Measurements from ENCODE around the gene LRRC15.

Gene LRRC15

DNA sequence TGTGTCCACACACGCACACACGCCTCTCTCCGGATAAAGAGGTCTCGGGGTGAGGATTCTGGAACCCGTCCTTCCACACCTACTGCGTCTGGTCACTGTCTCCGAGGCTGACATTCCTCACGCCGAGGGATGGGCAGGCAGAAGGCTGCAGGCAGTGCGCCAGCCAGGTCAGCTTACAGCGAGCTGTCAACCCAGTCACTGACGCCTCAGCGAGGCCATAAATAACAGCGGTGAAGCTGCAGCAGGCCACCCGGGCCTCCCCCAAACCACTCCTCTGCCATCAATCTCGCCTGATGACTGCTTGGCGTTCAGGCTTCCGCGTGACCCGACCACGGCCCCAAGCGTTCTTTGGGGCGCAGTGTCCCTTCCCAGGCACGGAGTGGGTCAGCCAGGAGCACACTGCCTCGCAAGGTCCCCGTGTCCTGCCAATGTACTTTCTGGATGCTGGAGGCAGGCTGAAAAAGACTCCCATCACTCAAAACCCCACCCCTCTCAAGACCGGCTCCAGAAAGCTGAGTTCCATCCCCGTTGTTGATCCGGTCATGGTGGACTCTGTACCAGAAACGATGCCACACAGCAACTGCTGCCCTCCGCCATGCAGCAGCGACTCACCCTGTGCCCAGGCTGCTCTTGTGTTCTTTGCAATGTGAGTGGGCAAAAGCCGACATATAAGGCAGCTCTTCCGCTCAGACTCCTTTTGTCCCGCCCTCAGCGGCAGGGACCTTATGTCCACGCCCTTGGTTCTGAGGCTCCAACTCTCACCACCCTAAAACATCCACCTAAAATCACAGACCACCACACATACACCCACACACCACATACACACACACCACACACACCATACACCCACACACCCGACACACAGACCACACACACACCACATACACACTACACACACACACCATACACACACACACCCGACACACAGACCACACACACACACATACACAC lies 45.5 kb downstream of the LRRC15 start:
- H3K27ac ChIP-seq (ENCODE audit: low read length): no peak overlapping the region
- peaks cover 4 to 11% of the 10 kb centered on the region in 2 donors for H3K4me1 ChIP-seq (ENCODE audit: control insufficient read depth in 1 of 2, insufficient read depth in 2 of 2, low read length in 2 of 2)
- H3K4me3 ChIP-seq (ENCODE audit: low read depth in 1 of 2, low read length in 2 of 2): peak overlapping the region; percentile 49 to 66
- H3K36me3 ChIP-seq (ENCODE audit: control insufficient read depth in 1 of 2, insufficient read depth in 2 of 2, low read length in 2 of 2): no peaks in the 10 kb centered on the region
- H3K27me3 ChIP-seq (ENCODE audit: low read depth, low read length): no peaks in the 10 kb centered on the region
- peaks cover 0 to 4% of the 10 kb centered on the region in 2 donors for H3K9me3 ChIP-seq (ENCODE audit: control insufficient read depth in 1 of 2, low read length in 2 of 2)

- no peak overlapping the region for H3K27ac ChIP-seq (ENCODE audit: low read length)
- H3K27me3 ChIP-seq (ENCODE audit: low read depth, low read length): no peaks in the 10 kb centered on the region
- H3K36me3 ChIP-seq (ENCODE audit: control insufficient read depth in 1 of 2, insufficient read depth in 2 of 2, low read length in 2 of 2): no peaks in the 10 kb centered on the region
- no peak overlapping the region for H3K4me3 ChIP-seq (ENCODE audit: low read depth in 1 of 2, low read length in 2 of 2)
- peaks cover 4 to 11% of the 10 kb centered on the region in 2 donors for H3K4me1 ChIP-seq (ENCODE audit: control insufficient read depth in 1 of 2, insufficient read depth in 2 of 2, low read length in 2 of 2)
- peaks cover 0 to 4% of the 10 kb centered on the region in 2 donors for H3K9me3 ChIP-seq (ENCODE audit: control insufficient read depth in 1 of 2, low read length in 2 of 2)
Measured at GRCh38 chr3:194322678-194323211, 46.8 kb downstream of the LRRC15 start.

DNA sequence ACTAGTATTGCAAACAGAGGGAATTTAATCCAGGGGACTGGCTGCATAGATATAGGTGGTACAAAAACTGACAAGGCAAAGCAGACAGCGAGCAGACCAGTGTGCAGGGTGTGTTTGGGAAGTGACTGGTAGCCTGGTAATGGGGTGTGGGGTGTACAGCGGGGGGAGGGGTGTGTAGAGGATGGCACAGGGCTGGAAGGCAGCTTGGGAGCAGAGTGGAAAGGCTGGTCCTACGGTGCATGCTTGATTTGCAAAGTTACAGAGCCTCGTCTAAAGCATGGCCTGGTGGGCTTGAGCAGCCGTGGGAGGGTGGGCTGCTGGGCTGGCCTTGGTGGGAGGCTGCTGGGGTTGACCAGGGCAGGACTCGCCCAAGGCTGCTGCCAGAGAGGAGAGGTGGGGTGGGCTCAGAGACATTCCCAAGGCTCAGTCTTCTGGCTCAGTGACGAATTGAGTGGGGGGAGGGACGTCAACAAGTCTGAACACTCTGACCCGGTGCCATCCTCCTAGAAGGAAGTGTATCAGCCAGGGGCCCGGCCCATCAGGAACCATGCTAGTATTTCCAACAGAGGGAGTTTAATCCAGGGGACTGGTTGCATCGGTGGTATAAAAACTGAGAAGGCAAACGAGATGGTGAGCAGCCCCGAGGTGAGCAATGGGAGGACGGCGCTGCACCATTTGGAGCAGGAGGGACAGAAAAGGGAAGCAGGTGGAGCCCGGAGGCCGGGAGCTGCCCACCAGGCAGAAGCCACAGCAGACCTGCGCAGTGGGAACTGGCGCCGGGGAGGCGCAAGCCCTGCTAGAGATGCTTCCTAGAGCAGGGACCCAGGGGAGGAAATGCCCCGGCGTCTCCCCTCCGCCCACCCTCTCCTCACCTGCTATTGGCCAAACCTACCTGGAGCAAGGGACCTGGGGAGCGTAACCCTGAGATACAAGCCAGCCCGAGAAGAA lies 47.6 kb downstream of the LRRC15 start:
- H3K4me1 ChIP-seq (ENCODE audit: control insufficient read depth in 1 of 2, insufficient read depth in 2 of 2, low read length in 2 of 2): peaks cover 4 to 11% of the 10 kb centered on the region in 2 donors
- no peaks in the 10 kb centered on the region for H3K36me3 ChIP-seq (ENCODE audit: control insufficient read depth in 1 of 2, insufficient read depth in 2 of 2, low read length in 2 of 2)
- no peaks in the 10 kb centered on the region for H3K27me3 ChIP-seq (ENCODE audit: low read depth, low read length)
- no peak overlapping the region for H3K4me3 ChIP-seq (ENCODE audit: low read depth in 1 of 2, low read length in 2 of 2)
- H3K27ac ChIP-seq (ENCODE audit: low read length): no peak overlapping the region
- peaks cover 0 to 4% of the 10 kb centered on the region in 2 donors for H3K9me3 ChIP-seq (ENCODE audit: control insufficient read depth in 1 of 2, low read length in 2 of 2)

DNA sequence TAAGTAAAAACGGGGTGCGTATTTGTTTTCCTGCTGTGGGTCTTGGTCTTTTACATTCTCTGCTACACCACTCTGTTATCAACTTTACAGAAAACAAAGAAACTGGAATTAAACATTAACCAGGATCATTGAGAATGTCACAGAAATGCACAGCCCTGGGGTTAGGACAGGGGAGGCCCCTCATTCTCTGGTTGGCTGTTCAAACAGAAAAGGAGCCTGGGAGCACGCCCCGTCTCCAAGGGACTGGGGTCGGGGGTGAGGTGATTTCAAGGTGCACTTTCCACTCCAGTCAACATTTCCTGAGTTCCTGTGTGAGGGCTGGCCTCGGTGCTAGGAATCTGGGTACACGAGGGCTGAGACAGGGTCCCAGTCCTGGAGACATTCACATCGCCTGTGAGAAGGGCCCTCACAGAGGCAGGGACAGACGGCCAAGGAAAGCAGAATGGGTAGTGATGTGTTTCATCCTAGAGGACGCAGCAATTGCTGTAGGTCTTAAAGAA lies 48.7 kb downstream of the LRRC15 start:
- peaks cover 4 to 15% of the 10 kb centered on the region in 2 donors for H3K4me1 ChIP-seq (ENCODE audit: control insufficient read depth in 1 of 2, insufficient read depth in 2 of 2, low read length in 2 of 2)
- no peaks in the 10 kb centered on the region for H3K27me3 ChIP-seq (ENCODE audit: low read depth, low read length)
- no peaks in the 10 kb centered on the region for H3K36me3 ChIP-seq (ENCODE audit: control insufficient read depth in 1 of 2, insufficient read depth in 2 of 2, low read length in 2 of 2)

GRCh38 chr3:194320100-194320499 lies 49.4 kb downstream of the LRRC15 start:
- Histone ChIP-seq H3K4me3 (ENCODE audit: low read depth in 1 of 2, low read length in 2 of 2) (no peak overlapping the region), H3K27me3 (ENCODE audit: low read depth, low read length) (no peaks in the 10 kb centered on the region), H3K36me3 (ENCODE audit: control insufficient read depth in 1 of 2, insufficient read depth in 2 of 2, low read length in 2 of 2) (no peaks in the 10 kb centered on the region), H3K9me3 (ENCODE audit: control insufficient read depth in 1 of 2, low read length in 2 of 2) (peaks cover 0 to 4% of the 10 kb centered on the region in 2 donors), H3K4me1 (ENCODE audit: control insufficient read depth in 1 of 2, insufficient read depth in 2 of 2, low read length in 2 of 2) (peaks cover 6 to 15% of the 10 kb centered on the region in 2 donors), H3K27ac (ENCODE audit: low read length) (no peak overlapping the region)

More for the DNA sequence above, 48.7 kb downstream of the LRRC15 start:
- Histone ChIP-seq H3K27ac (ENCODE audit: low read length) (no peak overlapping the region), H3K4me3 (ENCODE audit: low read depth in 1 of 2, low read length in 2 of 2) (no peak overlapping the region), H3K9me3 (ENCODE audit: control insufficient read depth in 1 of 2, low read length in 2 of 2) (peaks cover 0 to 4% of the 10 kb centered on the region in 2 donors)

DNA sequence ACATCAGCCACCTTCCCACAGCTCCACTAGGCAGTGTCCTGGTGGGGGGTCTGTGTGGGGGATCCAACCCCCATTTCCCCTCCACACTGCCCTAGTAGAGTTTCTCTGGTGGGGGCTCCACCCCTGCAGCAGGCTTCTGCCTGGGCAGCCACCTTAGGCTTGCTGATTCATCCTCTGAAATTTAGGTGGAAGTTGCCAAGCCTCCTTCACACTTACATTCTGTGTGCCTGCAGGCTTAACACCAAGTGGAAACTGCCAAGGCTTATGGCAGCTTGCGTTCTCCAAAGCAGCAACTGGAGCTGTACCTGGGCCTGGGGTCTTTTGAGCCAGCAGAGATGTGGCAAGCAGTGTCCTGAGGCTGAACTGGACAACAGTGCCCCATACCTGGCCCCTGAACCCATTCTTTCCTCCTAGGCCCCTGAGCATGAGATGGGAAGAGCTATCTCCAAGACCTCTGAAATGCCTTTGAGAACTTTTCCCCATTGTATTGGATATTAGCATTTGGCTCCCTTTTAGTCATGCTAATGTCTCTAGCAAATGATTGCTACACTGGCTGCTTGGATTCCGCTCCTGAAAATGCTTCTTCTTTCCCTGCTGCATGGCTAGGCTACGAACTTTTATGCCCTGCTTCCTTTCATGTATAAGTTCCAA lies 50.9 kb downstream of the LRRC15 start:
- Histone ChIP-seq H3K27me3 (ENCODE audit: low read depth, low read length) (no peaks in the 10 kb centered on the region), H3K9me3 (ENCODE audit: control insufficient read depth in 1 of 2, low read length in 2 of 2) (peaks cover 0 to 4% of the 10 kb centered on the region in 2 donors), H3K4me1 (ENCODE audit: control insufficient read depth in 1 of 2, insufficient read depth in 2 of 2, low read length in 2 of 2) (peaks cover 3 to 6% of the 10 kb centered on the region in 2 donors), H3K27ac (ENCODE audit: low read length) (no peak overlapping the region), H3K4me3 (ENCODE audit: low read depth in 1 of 2, low read length in 2 of 2) (no peak overlapping the region), H3K36me3 (ENCODE audit: control insufficient read depth in 1 of 2, insufficient read depth in 2 of 2, low read length in 2 of 2) (no peaks in the 10 kb centered on the region)

DNA sequence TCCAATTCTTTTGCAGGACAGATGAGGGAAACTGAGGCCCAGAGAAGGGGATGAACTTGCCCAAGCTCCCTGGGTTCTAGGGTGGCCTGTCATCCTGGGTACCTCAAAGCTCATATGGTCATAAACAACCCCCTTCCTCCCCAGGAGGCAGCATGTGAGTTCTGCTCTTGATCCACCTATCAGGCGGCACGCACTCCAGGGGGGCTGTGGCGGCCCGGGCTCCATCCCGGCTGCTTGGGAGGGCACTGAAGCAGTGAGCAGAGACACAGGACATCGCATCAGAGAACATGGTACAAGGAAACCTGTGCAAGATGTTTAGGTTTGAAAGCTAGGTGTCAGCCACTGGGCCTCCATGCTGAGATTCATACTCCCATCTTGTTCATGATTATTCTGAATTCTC lies 52.6 kb downstream of the LRRC15 start:
- H3K4me1 ChIP-seq (ENCODE audit: control insufficient read depth in 1 of 2, insufficient read depth in 2 of 2, low read length in 2 of 2): peaks cover 3 to 14% of the 10 kb centered on the region in 2 donors
- peaks cover 0 to 4% of the 10 kb centered on the region in 2 donors for H3K9me3 ChIP-seq (ENCODE audit: control insufficient read depth in 1 of 2, low read length in 2 of 2)
- H3K4me3 ChIP-seq (ENCODE audit: low read depth in 1 of 2, low read length in 2 of 2): no peak overlapping the region
- no peaks in the 10 kb centered on the region for H3K27me3 ChIP-seq (ENCODE audit: low read depth, low read length)
- no peak overlapping the region for H3K27ac ChIP-seq (ENCODE audit: low read length)
- no peaks in the 10 kb centered on the region for H3K36me3 ChIP-seq (ENCODE audit: control insufficient read depth in 1 of 2, insufficient read depth in 2 of 2, low read length in 2 of 2)

DNA sequence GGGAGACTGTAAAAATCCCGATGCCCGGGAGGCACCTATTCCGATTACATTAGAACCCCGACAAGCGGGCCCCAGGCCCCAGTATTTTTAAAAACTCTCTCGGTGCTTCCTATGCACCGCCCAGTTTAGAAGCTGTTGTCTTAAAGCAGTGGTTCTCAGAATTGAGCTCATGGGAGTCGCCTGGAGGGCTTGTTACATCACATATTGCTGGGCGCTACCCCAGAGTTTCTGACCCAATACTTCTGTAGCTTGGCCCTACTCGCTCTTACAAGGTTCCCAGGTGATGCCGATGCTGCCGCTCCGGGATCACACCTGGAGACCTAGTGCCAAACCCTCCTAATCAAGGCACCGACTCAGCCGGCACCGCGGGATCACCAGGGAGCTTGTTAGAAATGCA lies 53.6 kb downstream of the LRRC15 start:
- no peak overlapping the region for H3K27ac ChIP-seq (ENCODE audit: low read length)
- H3K36me3 ChIP-seq (ENCODE audit: control insufficient read depth in 1 of 2, insufficient read depth in 2 of 2, low read length in 2 of 2): no peaks in the 10 kb centered on the region
- peaks cover 3 to 14% of the 10 kb centered on the region in 2 donors for H3K4me1 ChIP-seq (ENCODE audit: control insufficient read depth in 1 of 2, insufficient read depth in 2 of 2, low read length in 2 of 2)
- peaks cover 0 to 4% of the 10 kb centered on the region in 2 donors for H3K9me3 ChIP-seq (ENCODE audit: control insufficient read depth in 1 of 2, low read length in 2 of 2)
- no peaks in the 10 kb centered on the region for H3K27me3 ChIP-seq (ENCODE audit: low read depth, low read length)
- peak overlapping the region; percentile 64 to 69 for H3K4me3 ChIP-seq (ENCODE audit: low read depth in 1 of 2, low read length in 2 of 2)

DNA sequence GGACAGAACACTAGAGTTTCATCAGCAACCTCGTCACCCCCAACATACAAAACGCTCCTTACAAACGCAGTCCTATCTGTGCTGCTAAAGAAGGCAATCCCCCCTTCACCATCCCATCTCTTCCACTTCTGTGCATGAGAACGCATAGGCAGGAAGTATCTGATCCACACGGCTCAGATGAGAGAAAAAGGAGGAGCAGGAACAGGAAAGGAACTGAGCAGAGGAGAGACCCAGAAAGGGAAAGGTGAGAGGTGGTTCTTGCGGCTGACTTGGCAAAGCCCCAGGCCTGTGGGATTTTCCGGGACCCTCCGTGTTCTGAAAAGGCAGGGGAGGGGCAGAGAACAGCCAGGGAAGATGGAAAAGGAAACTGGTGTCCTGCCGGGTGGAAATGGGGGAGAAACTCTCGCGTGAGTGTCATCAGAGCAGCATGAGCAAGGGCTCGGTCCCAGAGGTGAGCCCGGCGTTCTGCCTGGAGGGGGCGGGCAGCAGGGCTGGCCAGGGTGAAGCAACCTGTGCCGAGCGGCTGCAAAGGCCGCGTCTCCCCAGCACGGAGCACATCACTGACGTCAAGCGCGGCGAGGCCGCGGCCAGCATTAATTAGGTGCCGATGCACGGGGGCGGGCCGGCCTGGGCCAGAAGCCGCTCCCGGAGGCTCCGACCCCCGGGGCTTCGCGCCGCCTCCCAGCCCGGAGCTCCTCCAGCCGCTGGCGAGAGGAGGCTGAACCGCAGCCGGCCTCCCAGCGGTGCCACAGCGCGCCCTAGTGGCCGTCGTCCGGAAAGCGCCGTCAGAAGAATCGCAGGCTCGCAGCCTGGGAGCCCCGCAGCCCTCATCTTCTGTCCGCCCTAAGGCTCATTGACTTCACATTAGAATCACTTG lies 54.2 kb downstream of the LRRC15 start:
- Histone ChIP-seq H3K4me3 (ENCODE audit: low read depth in 1 of 2, low read length in 2 of 2) (peak overlapping the region; percentile 64 to 69), H3K36me3 (ENCODE audit: control insufficient read depth in 1 of 2, insufficient read depth in 2 of 2, low read length in 2 of 2) (no peaks in the 10 kb centered on the region), H3K27ac (ENCODE audit: low read length) (peak overlapping the region; percentile 77), H3K9me3 (ENCODE audit: control insufficient read depth in 1 of 2, low read length in 2 of 2) (peaks cover 0 to 4% of the 10 kb centered on the region in 2 donors), H3K4me1 (ENCODE audit: control insufficient read depth in 1 of 2, insufficient read depth in 2 of 2, low read length in 2 of 2) (peaks cover 3 to 14% of the 10 kb centered on the region in 2 donors), H3K27me3 (ENCODE audit: low read depth, low read length) (no peaks in the 10 kb centered on the region)

Measured in muscle layer of duodenum (tissue), 2 donors.